T-helper 2 cell (primary cell): ENCODE data around the gene RARA.

Experiments
- DNase-seq, 5 experiments: peaks; one replicate each; pipeline versions ENCODE4 v3.0.0 to v3.0.0-alpha.2; 2012 to 2022
- total RNA-seq, 2 donors: gene quantifications; one replicate each; lab custom pipeline; 2026; lab: John Stamatoyannopoulos, UW

Gene RARA
- total RNA-seq: 81.3 to 176 reads per million in 2 donors

DNA sequence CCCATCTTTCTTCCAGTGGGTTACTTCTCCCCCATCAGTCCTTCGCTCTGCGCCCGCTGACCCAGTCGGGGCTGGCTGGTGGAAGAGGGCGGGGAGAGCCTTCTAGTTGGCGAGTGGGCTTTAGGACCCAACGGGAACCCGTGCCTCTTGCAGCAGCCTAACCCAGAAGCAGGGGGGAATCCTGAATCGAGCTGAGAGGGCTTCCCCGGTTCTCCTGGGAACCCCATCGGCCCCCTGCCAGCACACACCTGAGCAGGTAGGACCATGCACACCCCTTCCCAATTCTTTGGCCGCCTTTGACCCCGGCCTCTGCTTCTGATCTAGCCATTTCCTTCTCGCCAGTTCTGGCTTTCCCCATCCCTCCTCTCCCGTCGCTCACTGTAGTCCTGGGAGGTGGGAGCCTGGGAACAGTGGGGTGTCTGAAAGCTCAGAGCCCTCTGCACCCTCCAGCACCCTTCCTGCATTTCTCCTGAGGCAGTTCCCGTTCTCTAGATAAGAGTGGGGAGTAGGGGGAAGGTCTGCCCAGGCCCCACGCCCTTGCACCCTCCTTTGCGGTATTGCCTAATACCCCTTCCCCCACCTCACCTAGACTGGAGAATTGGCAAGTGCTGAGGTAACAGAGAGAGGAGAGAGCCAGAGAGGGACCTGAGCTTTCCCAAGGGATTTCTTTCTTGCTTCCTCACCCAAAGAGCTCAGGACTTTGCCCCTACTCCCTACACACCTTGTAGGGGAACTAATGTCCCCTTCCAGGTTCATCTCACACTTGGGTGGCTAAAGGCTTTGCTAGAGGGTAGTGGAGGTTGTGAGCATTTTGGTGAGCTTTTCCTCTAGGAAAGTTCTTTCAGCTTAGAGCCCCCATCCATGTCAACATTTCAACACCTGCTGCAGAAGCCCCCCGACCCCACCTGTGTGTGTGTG, at the start of gene RARA:
RARA (plus strand) TSS at position 150 of the 918 bp plus-strand sequence. CDS start 22,039 bp downstream, outside the sequence.
- peak in 1 of 5 experiments; percentile 45 for DNase-seq

GRCh38 chr17:40259505-40259904, 49.5 kb upstream of the RARA start:
- DNase-seq: no peak

- DNase-seq: no peak
Measured at GRCh38 chr17:40260528-40260927, 48.5 kb upstream of the RARA start.

GRCh38 chr17:40264458-40265185, 44.4 kb upstream of the RARA start:
- DNase-seq: no peak

GRCh38 chr17:40265337-40265736, 43.6 kb upstream of the RARA start:
- no peak for DNase-seq

DNA sequence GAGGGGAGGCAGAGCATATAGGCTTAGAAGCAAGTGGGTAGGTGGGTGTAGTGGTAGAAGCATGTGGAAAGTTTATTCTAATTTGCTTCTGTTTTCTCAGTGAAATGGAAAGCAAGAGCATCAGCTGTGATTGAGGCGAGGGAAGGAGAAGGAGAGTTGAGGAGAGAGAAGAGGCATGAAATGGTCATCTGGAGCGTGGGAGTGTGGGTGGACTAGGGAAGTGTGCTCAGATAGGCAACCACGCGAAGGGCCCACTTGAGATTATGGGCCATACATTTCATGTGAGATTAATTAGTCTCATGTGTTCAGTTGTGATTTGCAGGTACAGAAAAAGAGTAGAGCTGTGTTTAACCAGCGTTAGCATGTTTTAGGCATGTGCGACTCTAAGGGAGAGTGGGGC, 42.1 kb upstream of the RARA start:
- no peak for DNase-seq

GRCh38 chr17:40268141-40268712, 40.8 kb upstream of the RARA start:
- no peak for DNase-seq

DNA sequence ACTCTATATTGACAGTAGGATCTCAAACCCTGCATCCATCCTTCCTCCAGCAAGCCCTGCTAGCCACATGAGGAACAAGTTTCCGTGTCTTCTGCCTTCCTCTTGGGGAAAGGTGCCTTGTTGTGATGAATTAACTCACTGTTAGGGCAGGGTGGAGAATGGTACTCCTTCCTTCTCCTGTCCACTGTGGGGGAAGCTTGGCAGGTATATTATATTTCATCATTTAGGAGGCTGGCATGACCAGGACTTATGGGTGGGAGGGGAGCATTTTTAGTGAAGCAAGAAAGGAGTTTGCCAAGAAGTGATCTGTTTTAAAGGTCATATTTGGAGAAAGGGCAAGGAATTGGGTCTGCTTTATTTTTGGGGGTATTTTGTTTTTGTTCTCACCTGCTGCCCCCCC, 30.6 kb upstream of the RARA start:
- DNase-seq: no peak

- DNase-seq: no peak
Measured at GRCh38 chr17:40279402-40279801, 29.6 kb upstream of the RARA start.

- peak in 1 of 5 experiments; percentile 24 for DNase-seq
Measured at GRCh38 chr17:40281663-40282062, 27.3 kb upstream of the RARA start.

DNA sequence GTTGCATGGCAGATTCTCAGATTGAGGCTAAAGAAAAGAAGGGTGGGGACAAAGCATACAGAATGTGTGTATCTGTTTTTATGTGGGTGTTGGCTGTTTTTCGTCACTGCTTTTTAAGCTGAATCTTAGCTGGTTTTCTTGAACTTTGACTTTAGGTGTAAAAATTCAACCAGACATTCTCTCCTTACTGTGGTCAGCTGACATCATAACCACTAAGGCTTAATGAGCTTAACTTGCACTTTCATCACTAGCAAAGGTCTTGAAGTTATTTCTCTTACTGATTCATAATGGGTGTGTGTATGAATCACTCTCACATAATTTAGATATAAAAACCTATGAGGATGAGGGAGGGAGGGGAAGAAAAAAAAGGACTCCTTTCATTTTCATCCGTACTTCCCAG, 25.3 kb upstream of the RARA start:
- DNase-seq: peak in 2 of 5 experiments; percentile 43 to 88

GRCh38 chr17:40284085-40284713, 24.8 kb upstream of the RARA start:
- DNase-seq: peak in 1 of 5 experiments; percentile 20

DNA sequence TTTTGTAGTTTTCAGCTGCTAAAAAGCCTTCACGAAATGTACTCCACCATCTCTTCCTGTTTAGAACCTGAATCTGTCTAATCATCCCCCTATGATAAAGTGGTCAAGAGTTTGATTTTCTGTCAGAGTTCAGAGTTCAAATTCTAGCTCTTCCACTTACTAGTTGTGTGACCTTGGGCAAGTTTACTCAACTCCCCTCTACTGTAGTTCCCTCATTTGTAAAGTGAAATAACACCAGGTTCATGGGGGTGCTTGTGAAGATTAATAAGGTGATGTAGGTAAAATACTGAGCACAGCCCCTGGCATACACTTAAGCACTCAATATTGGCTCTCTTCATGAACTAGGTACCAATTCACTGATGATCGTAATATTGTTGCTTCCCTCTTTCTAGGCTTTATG, 22.5 kb upstream of the RARA start:
- DNase-seq: no peak

DNA sequence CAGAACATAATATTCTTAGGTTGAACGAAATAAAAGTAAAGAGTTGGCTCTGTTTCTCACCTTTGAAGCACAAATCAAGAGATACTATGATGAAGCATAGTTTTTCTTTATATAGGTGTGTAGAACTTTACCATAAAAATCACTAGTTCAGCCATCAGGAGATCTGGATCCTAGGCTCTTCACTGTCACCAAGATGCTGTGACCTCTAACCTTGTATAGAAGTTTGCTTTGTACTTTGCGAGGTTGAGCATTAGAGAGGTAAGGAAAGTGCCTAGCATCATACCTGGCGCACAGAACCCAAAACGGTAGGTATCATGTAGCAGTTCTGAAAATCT, 21.9 kb upstream of the RARA start:
- DNase-seq: no peak

DNA sequence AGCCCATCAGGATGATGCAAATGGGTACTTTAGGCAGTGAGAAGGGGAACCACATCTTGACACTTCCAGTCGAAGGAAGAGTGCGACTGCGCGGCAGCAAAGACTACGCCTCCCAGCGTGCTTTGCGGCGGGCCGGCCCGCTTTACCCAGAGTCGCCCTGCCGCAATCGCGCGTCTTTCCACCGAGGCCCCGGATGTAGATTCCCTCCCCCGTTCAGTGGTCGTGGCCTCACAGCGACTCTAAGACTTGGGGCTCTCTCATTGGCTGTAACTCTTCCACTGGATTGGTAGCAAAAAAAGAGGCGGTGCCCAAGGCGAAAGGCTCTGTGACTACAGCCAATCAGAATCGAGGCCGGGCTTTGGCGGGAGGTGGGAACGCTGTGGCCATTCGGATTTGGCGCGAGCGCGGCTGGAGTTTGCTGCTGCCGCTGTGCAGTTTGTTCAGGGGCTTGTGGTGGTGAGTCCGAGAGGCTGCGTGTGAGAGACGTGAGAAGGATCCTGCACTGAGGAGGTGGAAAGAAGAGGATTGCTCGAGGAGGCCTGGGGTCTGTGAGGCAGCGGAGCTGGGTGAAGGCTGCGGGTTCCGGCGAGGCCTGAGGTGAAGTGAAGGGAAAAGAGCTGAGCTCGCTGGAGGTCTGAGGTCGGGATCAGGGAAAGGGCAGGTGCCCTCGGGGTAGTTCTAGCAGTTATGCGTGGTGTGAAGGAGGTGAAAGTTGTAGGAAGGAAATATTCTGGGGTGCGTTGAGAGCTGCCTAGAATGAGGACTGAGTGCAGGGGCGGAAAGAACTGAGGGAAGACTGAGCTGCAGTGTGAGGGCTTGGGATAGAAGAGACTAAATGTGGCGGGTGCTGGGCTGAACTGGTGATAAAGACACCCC, 21.2 kb upstream of the RARA start, which contains the start of gene CDC6:
CDC6 (plus strand) TSS at position 386 of the 876 bp plus-strand sequence. CDS start 1,542 bp downstream, outside the sequence.
- DNase-seq: peak; percentile 92 to 100 (median 98)

- DNase-seq: peak in 1 of 5 experiments; percentile 81
Measured at GRCh38 chr17:40290629-40291280, 18.2 kb upstream of the RARA start.

DNA sequence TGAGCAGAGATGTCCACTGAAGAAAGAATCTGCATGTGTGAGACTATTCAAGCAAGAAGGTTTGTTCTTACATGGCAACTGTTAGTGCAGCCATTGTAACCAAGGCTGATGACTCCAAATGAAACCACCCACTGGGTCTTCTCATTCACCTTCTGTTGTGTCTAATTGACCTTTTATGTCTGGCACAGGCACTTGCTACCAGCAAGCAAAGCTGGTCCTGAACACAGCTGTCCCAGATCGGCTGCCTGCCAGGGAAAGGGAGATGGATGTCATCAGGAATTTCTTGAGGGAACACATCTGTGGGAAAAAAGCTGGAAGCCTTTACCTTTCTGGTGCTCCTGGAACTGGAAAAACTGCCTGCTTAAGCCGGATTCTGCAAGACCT, 17.7 kb upstream of the RARA start:
- DNase-seq: no peak

GRCh38 chr17:40293363-40293762, 15.6 kb upstream of the RARA start:
- no peak for DNase-seq

GRCh38 chr17:40295488-40296436, 13.2 kb upstream of the RARA start:
- no peak for DNase-seq

DNA sequence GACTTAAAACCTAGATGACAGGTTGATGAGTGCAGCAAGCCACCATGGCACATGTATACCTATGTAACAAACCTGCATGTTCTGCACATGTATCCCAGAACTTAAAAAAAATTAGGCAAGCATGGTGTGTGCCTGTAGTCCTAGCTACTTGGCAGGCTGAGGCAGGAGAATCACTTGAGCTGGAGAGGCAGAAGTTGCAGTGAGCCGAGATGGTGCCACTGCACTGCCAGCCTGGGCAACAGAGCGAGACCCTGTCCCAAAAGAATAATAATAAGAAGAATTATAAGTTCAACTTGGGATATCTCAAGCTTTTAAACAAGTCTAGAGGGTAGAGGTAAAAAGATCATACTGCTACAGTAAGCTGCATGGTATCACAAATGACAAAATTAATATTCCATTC, 11.5 kb upstream of the RARA start:
- DNase-seq: no peak
